Measurements from ENCODE around the gene PP2D1. TPM values are rescaled to one million over a fixed set of nuclear protein-coding genes. Genes with fewer than 3 reads are reported as not detected.

Gene PP2D1
- total and polyA plus RNA-seq, 9 of the 15 experiments (the other 6 are each of a cell fraction or from before 2014, with no cell fraction given): 0.07 to 0.10 TPM; not detected in 7

DNA sequence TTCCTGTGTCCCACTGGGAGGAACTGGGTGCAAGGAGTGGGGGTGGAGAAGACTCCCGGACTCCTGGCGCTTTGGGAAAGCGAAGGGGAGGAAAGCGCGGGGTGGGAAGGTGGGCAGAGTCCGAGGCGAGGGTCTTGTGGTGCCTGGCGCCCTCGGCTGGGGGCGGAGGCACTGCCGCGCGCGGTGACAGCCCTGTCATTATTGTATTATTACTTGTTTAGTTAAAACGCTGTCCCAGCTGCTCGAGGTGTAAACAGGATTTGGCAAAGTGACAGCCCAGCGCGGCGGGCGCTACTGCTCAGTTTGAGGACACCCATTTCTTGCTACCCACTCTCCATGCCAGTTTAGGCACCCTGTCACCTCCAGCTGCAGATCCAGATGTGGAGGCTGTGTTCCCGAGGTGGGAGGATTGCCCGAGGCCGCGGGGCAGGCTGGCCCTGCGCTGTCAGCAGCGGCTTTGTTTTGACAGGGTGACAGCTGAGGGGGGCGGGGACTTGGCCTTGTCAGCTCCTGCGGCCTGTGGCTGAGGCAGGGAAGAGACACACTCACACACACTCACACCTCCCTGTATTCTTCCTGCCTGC, 29.2 kb upstream of the PP2D1 start (continued):
- TF ChIP-seq, protein P1, sequence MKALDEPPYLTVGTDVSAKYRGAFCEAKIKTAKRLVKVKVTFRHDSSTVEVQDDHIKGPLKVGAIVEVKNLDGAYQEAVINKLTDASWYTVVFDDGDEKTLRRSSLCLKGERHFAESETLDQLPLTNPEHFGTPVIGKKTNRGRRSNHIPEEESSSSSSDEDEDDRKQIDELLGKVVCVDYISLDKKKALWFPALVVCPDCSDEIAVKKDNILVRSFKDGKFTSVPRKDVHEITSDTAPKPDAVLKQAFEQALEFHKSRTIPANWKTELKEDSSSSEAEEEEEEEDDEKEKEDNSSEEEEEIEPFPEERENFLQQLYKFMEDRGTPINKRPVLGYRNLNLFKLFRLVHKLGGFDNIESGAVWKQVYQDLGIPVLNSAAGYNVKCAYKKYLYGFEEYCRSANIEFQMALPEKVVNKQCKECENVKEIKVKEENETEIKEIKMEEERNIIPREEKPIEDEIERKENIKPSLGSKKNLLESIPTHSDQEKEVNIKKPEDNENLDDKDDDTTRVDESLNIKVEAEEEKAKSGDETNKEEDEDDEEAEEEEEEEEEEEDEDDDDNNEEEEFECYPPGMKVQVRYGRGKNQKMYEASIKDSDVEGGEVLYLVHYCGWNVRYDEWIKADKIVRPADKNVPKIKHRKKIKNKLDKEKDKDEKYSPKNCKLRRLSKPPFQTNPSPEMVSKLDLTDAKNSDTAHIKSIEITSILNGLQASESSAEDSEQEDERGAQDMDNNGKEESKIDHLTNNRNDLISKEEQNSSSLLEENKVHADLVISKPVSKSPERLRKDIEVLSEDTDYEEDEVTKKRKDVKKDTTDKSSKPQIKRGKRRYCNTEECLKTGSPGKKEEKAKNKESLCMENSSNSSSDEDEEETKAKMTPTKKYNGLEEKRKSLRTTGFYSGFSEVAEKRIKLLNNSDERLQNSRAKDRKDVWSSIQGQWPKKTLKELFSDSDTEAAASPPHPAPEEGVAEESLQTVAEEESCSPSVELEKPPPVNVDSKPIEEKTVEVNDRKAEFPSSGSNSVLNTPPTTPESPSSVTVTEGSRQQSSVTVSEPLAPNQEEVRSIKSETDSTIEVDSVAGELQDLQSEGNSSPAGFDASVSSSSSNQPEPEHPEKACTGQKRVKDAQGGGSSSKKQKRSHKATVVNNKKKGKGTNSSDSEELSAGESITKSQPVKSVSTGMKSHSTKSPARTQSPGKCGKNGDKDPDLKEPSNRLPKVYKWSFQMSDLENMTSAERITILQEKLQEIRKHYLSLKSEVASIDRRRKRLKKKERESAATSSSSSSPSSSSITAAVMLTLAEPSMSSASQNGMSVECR (CRISPR knock-in tag; IDR thresholded peaks at IDR 0.05): peak; percentile 99
- TF ChIP-seq KAT7 (CRISPR knock-in tag; IDR thresholded peaks at IDR 0.05; ENCODE audit: borderline replicate concordance) (peak; percentile 94), HMGN3 (IDR thresholded peaks at IDR 0.05; ENCODE audit: borderline replicate concordance, extremely low read depth, insufficient read length, low read depth, low read length) (peak; percentile 60), PHB2 (IDR thresholded peaks at IDR 0.05; ENCODE audit: low read depth) (0 out of 2 replicates have a peak, but pooled peaks have one; percentile 11), ZBED1 (IDR thresholded peaks at IDR 0.05) (no peak), ZNF140 (CRISPR knock-in tag; IDR thresholded peaks at IDR 0.05) (no peak), ILK (tag; IDR thresholded peaks at IDR 0.05; ENCODE audit: borderline replicate concordance, low read depth) (no peak), COPS2 (conservative IDR thresholded peaks at IDR 0.05) (no peak), MXI1 (IDR thresholded peaks at IDR 0.05; ENCODE audit: low read depth, low read length) (peak; percentile 93), MEIS2 (IDR thresholded peaks at IDR 0.05; ENCODE audit: partially characterized antibody) (peak; percentile 97), SRF (CRISPR knock-in tag; IDR thresholded peaks at IDR 0.05) (peak in 1 of 2 experiments; percentile 71; a peak in 2 of 4 replicates), TARDBP (IDR thresholded peaks at IDR 0.05) (peak; percentile 70; the same call in 1 of the 2 replicates)
- TF ChIP-seq, protein P2, sequence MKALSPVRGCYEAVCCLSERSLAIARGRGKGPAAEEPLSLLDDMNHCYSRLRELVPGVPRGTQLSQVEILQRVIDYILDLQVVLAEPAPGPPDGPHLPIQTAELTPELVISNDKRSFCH (CRISPR knock-in tag; IDR thresholded peaks at IDR 0.05): no peak
- TF ChIP-seq, protein P2 (tag; IDR thresholded peaks at IDR 0.05): 0 out of 2 replicates have a peak, but pooled peaks have one; percentile 37
- TF ChIP-seq, protein P3, sequence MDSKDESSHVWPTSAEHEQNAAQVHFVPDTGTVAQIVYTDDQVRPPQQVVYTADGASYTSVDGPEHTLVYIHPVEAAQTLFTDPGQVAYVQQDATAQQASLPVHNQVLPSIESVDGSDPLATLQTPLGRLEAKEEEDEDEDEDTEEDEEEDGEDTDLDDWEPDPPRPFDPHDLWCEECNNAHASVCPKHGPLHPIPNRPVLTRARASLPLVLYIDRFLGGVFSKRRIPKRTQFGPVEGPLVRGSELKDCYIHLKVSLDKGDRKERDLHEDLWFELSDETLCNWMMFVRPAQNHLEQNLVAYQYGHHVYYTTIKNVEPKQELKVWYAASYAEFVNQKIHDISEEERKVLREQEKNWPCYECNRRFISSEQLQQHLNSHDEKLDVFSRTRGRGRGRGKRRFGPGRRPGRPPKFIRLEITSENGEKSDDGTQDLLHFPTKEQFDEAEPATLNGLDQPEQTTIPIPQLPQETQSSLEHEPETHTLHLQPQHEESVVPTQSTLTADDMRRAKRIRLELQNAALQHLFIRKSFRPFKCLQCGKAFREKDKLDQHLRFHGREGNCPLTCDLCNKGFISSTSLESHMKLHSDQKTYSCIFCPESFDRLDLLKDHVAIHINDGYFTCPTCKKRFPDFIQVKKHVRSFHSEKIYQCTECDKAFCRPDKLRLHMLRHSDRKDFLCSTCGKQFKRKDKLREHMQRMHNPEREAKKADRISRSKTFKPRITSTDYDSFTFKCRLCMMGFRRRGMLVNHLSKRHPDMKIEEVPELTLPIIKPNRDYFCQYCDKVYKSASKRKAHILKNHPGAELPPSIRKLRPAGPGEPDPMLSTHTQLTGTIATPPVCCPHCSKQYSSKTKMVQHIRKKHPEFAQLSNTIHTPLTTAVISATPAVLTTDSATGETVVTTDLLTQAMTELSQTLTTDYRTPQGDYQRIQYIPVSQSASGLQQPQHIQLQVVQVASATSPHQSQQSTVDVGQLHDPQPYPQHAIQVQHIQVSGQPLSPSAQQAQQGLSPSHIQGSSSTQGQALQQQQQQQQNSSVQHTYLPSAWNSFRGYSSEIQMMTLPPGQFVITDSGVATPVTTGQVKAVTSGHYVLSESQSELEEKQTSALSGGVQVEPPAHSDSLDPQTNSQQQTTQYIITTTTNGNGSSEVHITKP (IDR thresholded peaks at IDR 0.05; ENCODE audit: partially characterized antibody): no peak
- TF ChIP-seq, protein P4, sequence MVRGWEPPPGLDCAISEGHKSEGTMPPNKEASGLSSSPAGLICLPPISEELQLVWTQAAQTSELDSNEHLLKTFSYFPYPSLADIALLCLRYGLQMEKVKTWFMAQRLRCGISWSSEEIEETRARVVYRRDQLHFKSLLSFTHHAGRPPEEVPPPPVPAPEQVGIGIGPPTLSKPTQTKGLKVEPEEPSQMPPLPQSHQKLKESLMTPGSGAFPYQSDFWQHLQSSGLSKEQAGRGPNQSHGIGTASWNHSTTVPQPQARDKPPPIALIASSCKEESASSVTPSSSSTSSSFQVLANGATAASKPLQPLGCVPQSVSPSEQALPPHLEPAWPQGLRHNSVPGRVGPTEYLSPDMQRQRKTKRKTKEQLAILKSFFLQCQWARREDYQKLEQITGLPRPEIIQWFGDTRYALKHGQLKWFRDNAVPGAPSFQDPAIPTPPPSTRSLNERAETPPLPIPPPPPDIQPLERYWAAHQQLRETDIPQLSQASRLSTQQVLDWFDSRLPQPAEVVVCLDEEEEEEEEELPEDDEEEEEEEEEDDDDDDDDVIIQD (CRISPR knock-in tag; IDR thresholded peaks at IDR 0.05): no peak

All from K562 (cell line).